ENCODE results near the gene FAM169A.

- TF ChIP-seq, protein P1, sequence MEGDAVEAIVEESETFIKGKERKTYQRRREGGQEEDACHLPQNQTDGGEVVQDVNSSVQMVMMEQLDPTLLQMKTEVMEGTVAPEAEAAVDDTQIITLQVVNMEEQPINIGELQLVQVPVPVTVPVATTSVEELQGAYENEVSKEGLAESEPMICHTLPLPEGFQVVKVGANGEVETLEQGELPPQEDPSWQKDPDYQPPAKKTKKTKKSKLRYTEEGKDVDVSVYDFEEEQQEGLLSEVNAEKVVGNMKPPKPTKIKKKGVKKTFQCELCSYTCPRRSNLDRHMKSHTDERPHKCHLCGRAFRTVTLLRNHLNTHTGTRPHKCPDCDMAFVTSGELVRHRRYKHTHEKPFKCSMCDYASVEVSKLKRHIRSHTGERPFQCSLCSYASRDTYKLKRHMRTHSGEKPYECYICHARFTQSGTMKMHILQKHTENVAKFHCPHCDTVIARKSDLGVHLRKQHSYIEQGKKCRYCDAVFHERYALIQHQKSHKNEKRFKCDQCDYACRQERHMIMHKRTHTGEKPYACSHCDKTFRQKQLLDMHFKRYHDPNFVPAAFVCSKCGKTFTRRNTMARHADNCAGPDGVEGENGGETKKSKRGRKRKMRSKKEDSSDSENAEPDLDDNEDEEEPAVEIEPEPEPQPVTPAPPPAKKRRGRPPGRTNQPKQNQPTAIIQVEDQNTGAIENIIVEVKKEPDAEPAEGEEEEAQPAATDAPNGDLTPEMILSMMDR (IDR thresholded peaks at IDR 0.05; ENCODE audit: low read depth, low read length, poor library complexity, severe bottlenecking): no peak
- TF ChIP-seq EZH2phosphoT487 (IDR thresholded peaks at IDR 0.05; ENCODE audit: borderline replicate concordance, low read length): no peak
These were observed 49.3 kb upstream of the FAM169A start for GRCh38 chr5:74915488-74915887.

Data from DOHH2 (cell line).